ENCODE data around the gene NLN.

NLN gene

DNA sequence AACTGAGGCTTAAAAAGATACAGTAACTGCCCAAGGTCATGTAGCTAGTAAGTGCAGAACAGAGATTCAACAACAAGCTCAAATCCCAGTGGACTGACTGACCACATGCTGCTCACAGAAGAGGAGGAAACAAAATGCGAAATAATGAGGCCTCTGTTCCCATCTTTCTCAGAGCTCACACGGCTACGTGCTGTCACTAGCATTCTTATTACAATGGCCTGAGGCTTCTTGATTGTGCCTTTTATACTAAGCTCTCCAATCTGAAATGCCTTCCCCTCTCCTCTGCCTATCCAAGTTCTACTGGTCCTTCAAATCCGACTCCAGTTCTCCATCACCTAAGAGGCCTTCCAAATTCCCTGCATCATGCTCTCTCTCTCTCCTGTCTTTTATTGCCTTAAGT, 26.1 kb upstream of the NLN start:
- H3K4me3 ChIP-seq (ENCODE audit: low read depth, low read length), result no peak overlapping the region
- no peak overlapping the region for H3K27ac ChIP-seq (ENCODE audit: extremely low read depth, low read depth, low read length)
- no peak for TF ChIP-seq ZNF654 (tag by site-specific recombination; IDR thresholded peaks at IDR 0.05; ENCODE audit: low read depth)
- TF ChIP-seq ZSCAN23 (tag by site-specific recombination; IDR thresholded peaks at IDR 0.05), result no peak
- TF ChIP-seq ZNF274 (IDR thresholded peaks at IDR 0.05; ENCODE audit: low read length), result no peak
- no peak for TF ChIP-seq ZNF274 (tag by site-specific recombination; IDR thresholded peaks at IDR 0.05; ENCODE audit: borderline replicate concordance)
- TF ChIP-seq ZNF416 (tag by site-specific recombination; IDR thresholded peaks at IDR 0.05), result no peak
- no peak for TF ChIP-seq ZNF48 (tag by site-specific recombination; IDR thresholded peaks at IDR 0.05)
- TF ChIP-seq, protein P1, sequence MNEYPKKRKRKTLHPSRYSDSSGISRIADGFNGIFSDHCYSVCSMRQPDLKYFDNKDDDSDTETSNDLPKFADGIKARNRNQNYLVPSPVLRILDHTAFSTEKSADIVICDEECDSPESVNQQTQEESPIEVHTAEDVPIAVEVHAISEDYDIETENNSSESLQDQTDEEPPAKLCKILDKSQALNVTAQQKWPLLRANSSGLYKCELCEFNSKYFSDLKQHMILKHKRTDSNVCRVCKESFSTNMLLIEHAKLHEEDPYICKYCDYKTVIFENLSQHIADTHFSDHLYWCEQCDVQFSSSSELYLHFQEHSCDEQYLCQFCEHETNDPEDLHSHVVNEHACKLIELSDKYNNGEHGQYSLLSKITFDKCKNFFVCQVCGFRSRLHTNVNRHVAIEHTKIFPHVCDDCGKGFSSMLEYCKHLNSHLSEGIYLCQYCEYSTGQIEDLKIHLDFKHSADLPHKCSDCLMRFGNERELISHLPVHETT (tag by site-specific recombination; IDR thresholded peaks at IDR 0.05), result no peak
- no peak for TF ChIP-seq REST (tag by site-specific recombination; IDR thresholded peaks at IDR 0.05)
- TF ChIP-seq EGR2 (tag by site-specific recombination; IDR thresholded peaks at IDR 0.05; ENCODE audit: low read depth), result no peak
- no peak for TF ChIP-seq BCL6B (tag by site-specific recombination; IDR thresholded peaks at IDR 0.05)
- no peak for TF ChIP-seq ZNF202 (tag by site-specific recombination; IDR thresholded peaks at IDR 0.05; ENCODE audit: borderline replicate concordance)
- TF ChIP-seq ZNF155 (tag by site-specific recombination; IDR thresholded peaks at IDR 0.05), result no peak
- TF ChIP-seq, protein P2, sequence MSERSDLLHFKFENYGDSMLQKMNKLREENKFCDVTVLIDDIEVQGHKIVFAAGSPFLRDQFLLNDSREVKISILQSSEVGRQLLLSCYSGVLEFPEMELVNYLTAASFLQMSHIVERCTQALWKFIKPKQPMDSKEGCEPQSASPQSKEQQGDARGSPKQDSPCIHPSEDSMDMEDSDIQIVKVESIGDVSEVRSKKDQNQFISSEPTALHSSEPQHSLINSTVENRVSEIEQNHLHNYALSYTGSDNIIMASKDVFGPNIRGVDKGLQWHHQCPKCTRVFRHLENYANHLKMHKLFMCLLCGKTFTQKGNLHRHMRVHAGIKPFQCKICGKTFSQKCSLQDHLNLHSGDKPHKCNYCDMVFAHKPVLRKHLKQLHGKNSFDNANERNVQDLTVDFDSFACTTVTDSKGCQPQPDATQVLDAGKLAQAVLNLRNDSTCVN (tag by site-specific recombination; optimal IDR thresholded peaks at IDR 0.05), result no peak
- TF ChIP-seq ZNF121 (tag by site-specific recombination; IDR thresholded peaks at IDR 0.05), result no peak
- ChIA-PET POLR2A (interaction anchor here (0.7 to 1.3 kb wide), 2 partner anchors 16 to 197 kb away, joined by 3 to 4 read pairs; no protein-coding TSS in a partner anchor), CTCF (no interaction called here)
- no peaks in the 10 kb centered on the region for H3K9me3 ChIP-seq (ENCODE audit: control insufficient read depth, insufficient read depth, low read depth, low read length)
- H3K4me1 ChIP-seq (ENCODE audit: control insufficient read depth, insufficient read depth, low read length), result no peaks in the 10 kb centered on the region
- H3K36me3 ChIP-seq (ENCODE audit: control insufficient read depth in 2 of 2, insufficient read depth in 1 of 2, low read length in 2 of 2), result peaks cover 13 to 61% of the 10 kb centered on the region in 2 experiments

DNA sequence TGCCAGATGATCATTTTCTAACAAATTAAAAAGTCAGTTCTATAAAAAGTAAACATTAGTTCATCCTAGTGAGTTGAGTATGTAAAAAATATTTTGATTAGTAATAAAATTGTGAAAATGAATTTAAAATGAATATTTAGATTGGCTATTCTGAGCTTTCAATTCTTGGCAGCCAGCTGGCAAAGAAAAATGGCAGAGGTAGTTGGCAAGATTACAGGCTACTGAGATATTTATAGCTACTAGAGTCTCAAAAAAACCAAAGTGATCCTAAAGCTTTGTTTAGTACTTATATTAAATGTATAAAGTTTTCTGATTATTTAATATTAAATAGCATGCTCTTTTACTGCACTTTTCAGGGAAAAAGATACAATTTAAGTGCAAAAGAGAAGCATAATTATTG, 25.1 kb upstream of the NLN start:
- H3K36me3 ChIP-seq (ENCODE audit: control insufficient read depth in 2 of 2, insufficient read depth in 1 of 2, low read length in 2 of 2), result peaks cover 12 to 58% of the 10 kb centered on the region in 2 experiments

More for the DNA sequence above, 25.1 kb upstream of the NLN start:
- ChIA-PET CTCF (no interaction called here), POLR2A (interaction anchor here (1.3 kb wide), 1 partner anchor 15 kb away, joined by 4 read pairs; no protein-coding TSS in a partner anchor)
- Histone ChIP-seq H3K4me1 (ENCODE audit: control insufficient read depth, insufficient read depth, low read length) (no peaks in the 10 kb centered on the region), H3K4me3 (ENCODE audit: low read depth, low read length) (no peak overlapping the region), H3K27ac (ENCODE audit: extremely low read depth, low read depth, low read length) (no peak overlapping the region), H3K9me3 (ENCODE audit: control insufficient read depth, insufficient read depth, low read depth, low read length) (no peaks in the 10 kb centered on the region)
- TF ChIP-seq ZNF335 (tag by site-specific recombination; conservative IDR thresholded peaks at IDR 0.05), result no peak
- TF ChIP-seq ZNF549 (tag by site-specific recombination; IDR thresholded peaks at IDR 0.05), result no peak
- no peak for TF ChIP-seq SP7 (tag by site-specific recombination; IDR thresholded peaks at IDR 0.05)
- no peak for TF ChIP-seq ZNF792 (tag by site-specific recombination; IDR thresholded peaks at IDR 0.05)
- TF ChIP-seq ZBTB7A (tag by site-specific recombination; IDR thresholded peaks at IDR 0.05; ENCODE audit: low read depth), result no peak
- TF ChIP-seq ZNF785 (tag by site-specific recombination; IDR thresholded peaks at IDR 0.05), result no peak
- no peak for TF ChIP-seq ZNF664 (tag by site-specific recombination; IDR thresholded peaks at IDR 0.05)
